ENCODE results near the gene SELENOO. TPM values are rescaled to one million over a fixed set of nuclear protein-coding genes. Genes with fewer than 3 reads are reported as not detected.

SELENOO gene
- total RNA-seq, 1 donor from 2014 or later = 23.8 TPM

- no peak for DNase-seq (ENCODE audit: low spot score)
Observed at GRCh38 chr22:50264946-50265669, 64.3 kb downstream of the SELENOO start.

DNA sequence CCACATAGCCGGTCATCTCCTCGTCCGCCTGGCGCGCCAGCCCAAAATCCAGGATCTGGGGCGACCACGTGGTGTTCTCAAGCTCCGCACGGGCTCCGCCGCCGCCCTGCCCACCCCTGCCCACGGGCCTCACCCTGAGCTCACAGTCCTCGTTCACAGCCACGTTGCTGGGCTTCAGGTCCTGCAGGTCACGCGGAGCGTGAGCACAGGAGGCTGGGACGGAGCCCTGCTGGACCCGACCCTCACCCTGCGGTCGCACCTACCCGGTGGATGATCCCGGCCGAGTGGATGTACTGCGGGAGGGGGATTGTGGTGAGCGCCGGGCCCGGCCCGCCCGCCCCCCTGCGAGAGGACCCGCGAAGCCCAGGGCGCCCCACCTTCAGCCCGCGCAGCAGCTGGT lies 66.2 kb downstream of the SELENOO start:
- no peak for DNase-seq (ENCODE audit: low spot score)

Other genes with a start within 250 kb of the SELENOO start
- gene PIM3, start 240.2 kb upstream of the SELENOO start, total RNA-seq = 124 TPM
- not detected for gene IL17REL, start 188.2 kb upstream of the SELENOO start, total RNA-seq
- not detected for gene TTLL8, start 142.7 kb upstream of the SELENOO start, total RNA-seq
- gene MLC1, start 115.6 kb upstream of the SELENOO start, total RNA-seq = 0.26 TPM
- gene MOV10L1, start 111.0 kb upstream of the SELENOO start, total RNA-seq = 0.87 TPM
- 1.9 TPM for gene PANX2, start 30.3 kb upstream of the SELENOO start, total RNA-seq
- 42.3 TPM for gene TRABD, start 15.1 kb upstream of the SELENOO start, total RNA-seq
- 27.6 TPM for gene TUBGCP6, start 44.0 kb downstream of the SELENOO start, total RNA-seq
- 24.4 TPM for gene HDAC10, start 50.3 kb downstream of the SELENOO start, total RNA-seq
- gene MAPK12, start 60.7 kb downstream of the SELENOO start, total RNA-seq = 20.0 TPM
- gene MAPK11, start 69.4 kb downstream of the SELENOO start, total RNA-seq = 24.2 TPM
- gene PLXNB2, start 106.6 kb downstream of the SELENOO start, total RNA-seq = 108 TPM
- 2.2 TPM for gene DENND6B, start 126.0 kb downstream of the SELENOO start, total RNA-seq
- gene PPP6R2, start 142.3 kb downstream of the SELENOO start, total RNA-seq = 45.3 TPM